KMS-11 (cell line): ENCODE data around the gene ADAMTS14.

Source experiments
- H2AFZ ChIP-seq: fragments of 200-600 bp; sonication (generic); 2 replicates; pipeline ENCODE4 v1.6.1; 2016; ENCODE audit warnings: antibody characterized with exemption, mixed run types, low read depth
- H3K27ac ChIP-seq: fragments of 200-600 bp; sonication (generic); 2 replicates; pipeline ENCODE4 v1.6.1; 2016; ENCODE audit warnings: mild to moderate bottlenecking, mixed run types
- H3K27me3 ChIP-seq: fragments of 200-600 bp; sonication (generic); 2 replicates; pipeline ENCODE4 v1.6.1; 2017; ENCODE audit warnings: mild to moderate bottlenecking, low read depth, mixed run types, moderate library complexity; ENCODE audit not compliant: insufficient read depth
- H3K36me3 ChIP-seq: fragments of 200-600 bp; sonication (generic); 2 replicates; pipeline ENCODE4 v1.6.1; 2017; ENCODE audit warnings: mild to moderate bottlenecking, mixed run types; ENCODE audit not compliant: insufficient read depth
- H3K4me1 ChIP-seq: fragments of 200-600 bp; sonication (generic); 2 replicates; pipeline ENCODE4 v1.6.1; 2016; ENCODE audit warnings: mild to moderate bottlenecking, low read depth, mixed run types; ENCODE audit not compliant: poor library complexity, severe bottlenecking
- H3K4me2 ChIP-seq: fragments of 200-600 bp; sonication (generic); 2 replicates; pipeline ENCODE4 v1.7.0; 2016; ENCODE audit warnings: mild to moderate bottlenecking, mixed run types
- H3K4me3 ChIP-seq: fragments of 200-600 bp; sonication (generic); IDR thresholded peaks from 2 replicates; pipeline ENCODE4 v1.6.1; 2017; ENCODE audit warnings: low read depth, low read length, mixed read lengths; ENCODE audit not compliant: insufficient read depth
- H3K79me2 ChIP-seq: fragments of 200-600 bp; sonication (generic); 2 replicates; pipeline ENCODE4 v1.6.1; 2016; ENCODE audit warnings: low read depth, mixed run types; ENCODE audit not compliant: insufficient read depth
- H3K9ac ChIP-seq: fragments of 200-600 bp; sonication (generic); 2 replicates; pipeline ENCODE4 v1.6.1; 2016; ENCODE audit warnings: mild to moderate bottlenecking, mixed run types
- H4K20me1 ChIP-seq: fragments of 200-600 bp; sonication (generic); 2 replicates; pipeline ENCODE4 v1.6.1; 2016; ENCODE audit warnings: mild to moderate bottlenecking, mixed run types; ENCODE audit not compliant: insufficient read depth
- TF ChIP-seq, protein P1 (sequence below): fragments of 200-600 bp; sonication (generic); conservative IDR thresholded peaks from 2 replicates; pipeline ENCODE4 v1.6.1; 2017; ENCODE audit warnings: low read depth, mild to moderate bottlenecking, antibody characterized with exemption, low read length, moderate library complexity, mixed read lengths

Gene ADAMTS14

DNA sequence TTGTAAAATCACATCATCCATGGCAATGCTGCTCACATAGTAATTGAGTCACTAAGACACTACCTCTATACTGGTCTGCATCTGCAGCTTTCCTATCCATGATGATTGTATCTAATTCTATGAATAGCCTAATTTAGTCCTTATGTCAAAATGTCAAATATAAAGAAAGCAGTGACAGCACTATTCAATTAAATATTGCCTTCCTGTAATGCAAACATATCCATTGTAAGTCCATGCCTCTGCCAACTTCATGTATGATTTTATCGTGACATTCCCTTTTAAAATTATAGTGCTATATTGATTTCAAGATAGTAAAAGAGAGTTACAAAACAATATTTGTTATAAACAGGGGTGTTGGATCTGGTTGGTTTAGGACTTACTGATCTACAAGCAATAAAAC, 138.7 kb downstream of the ADAMTS14 start:
- H3K27me3 ChIP-seq, result no peaks in the 10 kb centered on the region
- no peaks in the 10 kb centered on the region for H3K36me3 ChIP-seq
- H2AFZ ChIP-seq, result no peak overlapping the region
- TF ChIP-seq, protein P1, sequence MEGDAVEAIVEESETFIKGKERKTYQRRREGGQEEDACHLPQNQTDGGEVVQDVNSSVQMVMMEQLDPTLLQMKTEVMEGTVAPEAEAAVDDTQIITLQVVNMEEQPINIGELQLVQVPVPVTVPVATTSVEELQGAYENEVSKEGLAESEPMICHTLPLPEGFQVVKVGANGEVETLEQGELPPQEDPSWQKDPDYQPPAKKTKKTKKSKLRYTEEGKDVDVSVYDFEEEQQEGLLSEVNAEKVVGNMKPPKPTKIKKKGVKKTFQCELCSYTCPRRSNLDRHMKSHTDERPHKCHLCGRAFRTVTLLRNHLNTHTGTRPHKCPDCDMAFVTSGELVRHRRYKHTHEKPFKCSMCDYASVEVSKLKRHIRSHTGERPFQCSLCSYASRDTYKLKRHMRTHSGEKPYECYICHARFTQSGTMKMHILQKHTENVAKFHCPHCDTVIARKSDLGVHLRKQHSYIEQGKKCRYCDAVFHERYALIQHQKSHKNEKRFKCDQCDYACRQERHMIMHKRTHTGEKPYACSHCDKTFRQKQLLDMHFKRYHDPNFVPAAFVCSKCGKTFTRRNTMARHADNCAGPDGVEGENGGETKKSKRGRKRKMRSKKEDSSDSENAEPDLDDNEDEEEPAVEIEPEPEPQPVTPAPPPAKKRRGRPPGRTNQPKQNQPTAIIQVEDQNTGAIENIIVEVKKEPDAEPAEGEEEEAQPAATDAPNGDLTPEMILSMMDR, result no peak
- no peak overlapping the region for H3K4me3 ChIP-seq
- H3K79me2 ChIP-seq, result no peaks in the 10 kb centered on the region
- no peaks in the 10 kb centered on the region for H4K20me1 ChIP-seq
- H3K27ac ChIP-seq, result no peak overlapping the region
- H3K9ac ChIP-seq, result no peak overlapping the region
- H3K4me1 ChIP-seq, result no peaks in the 10 kb centered on the region
- no peak overlapping the region for H3K4me2 ChIP-seq

DNA sequence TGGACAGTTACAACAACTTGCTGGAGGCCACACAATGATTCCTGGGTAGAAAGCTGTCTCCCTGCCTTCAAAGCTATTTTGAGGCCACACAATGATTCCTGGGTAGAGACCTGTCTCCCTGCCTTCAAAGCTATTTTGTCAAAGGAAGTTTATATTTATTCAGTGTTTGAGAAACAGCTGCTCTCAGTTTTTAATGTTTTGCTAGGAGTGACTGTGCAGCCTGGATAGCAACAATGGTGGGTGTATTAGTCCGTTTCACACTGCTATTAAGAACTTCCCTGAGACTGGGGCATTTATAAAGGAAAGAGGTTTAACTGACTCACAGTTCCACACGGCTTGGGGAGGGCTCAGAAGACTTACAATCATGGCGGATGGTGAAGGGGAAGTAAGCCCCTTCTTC, 139.6 kb downstream of the ADAMTS14 start:
- H3K4me2 ChIP-seq, result no peak overlapping the region
- H3K4me3 ChIP-seq, result no peak overlapping the region
- no peaks in the 10 kb centered on the region for H3K79me2 ChIP-seq
- no peak overlapping the region for H3K27ac ChIP-seq
- H2AFZ ChIP-seq, result no peak overlapping the region
- H4K20me1 ChIP-seq, result no peaks in the 10 kb centered on the region
- H3K36me3 ChIP-seq, result no peaks in the 10 kb centered on the region
- H3K9ac ChIP-seq, result no peak overlapping the region
- no peaks in the 10 kb centered on the region for H3K4me1 ChIP-seq
- TF ChIP-seq, protein P1, result no peak
- no peaks in the 10 kb centered on the region for H3K27me3 ChIP-seq
